GM21786 (cell line): ENCODE measurements around the gene B4GALNT3.

Experiments
- ATAC-seq: cut with Tn5 transposase; IDR thresholded peaks from one replicate; pipeline ENCODE4 v1.9.1; 2021; ENCODE audit not compliant: unreplicated experiment

Gene B4GALNT3

GRCh38 chr12:590206-590750 lies 130.5 kb downstream of the B4GALNT3 start:
- no peak for ATAC-seq

DNA sequence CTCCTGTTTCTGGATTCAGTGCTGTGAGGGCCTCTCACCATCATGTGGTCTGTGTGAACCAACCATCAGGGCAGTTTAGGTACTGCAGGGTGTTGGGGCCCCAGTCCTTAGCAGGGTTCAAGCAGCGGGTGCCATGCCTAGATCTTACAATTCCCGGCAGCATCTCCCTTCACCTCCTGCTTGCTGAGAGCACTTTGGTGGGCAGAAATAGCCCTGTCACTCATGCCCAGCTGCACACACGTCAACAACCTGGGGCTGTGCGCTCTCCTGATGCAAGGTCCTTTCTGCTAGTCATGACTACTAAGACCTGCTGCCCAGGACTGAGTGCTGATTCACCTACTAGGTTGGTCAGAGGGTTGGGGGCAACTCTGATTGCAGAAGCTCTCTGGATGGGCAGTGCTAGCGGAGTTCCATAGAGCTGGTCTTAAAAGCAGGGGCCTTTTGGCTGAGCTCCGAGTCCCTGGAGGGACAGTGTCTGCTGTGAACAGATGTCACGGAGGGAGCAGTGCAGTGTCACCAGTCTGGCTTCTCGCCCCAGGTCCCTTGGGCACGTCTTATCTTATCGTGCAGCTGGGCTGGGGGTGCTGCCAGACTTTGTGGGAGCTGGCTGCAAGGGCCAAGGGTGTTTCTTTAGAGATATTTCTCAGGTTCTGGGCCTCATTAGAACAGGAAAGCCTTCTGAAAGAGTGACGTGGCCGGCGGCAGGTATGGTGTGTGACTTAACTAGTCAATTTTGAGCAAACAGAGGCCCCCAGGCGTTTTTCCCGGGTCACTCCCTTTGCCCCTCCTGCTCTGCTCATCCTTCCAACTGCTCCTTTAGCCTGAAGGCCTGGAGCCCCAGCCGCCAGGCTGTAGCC lies 131.7 kb downstream of the B4GALNT3 start:
- no peak for ATAC-seq

- no peak for ATAC-seq
These were observed 132.3 kb downstream of the B4GALNT3 start for GRCh38 chr12:592024-592505.

DNA sequence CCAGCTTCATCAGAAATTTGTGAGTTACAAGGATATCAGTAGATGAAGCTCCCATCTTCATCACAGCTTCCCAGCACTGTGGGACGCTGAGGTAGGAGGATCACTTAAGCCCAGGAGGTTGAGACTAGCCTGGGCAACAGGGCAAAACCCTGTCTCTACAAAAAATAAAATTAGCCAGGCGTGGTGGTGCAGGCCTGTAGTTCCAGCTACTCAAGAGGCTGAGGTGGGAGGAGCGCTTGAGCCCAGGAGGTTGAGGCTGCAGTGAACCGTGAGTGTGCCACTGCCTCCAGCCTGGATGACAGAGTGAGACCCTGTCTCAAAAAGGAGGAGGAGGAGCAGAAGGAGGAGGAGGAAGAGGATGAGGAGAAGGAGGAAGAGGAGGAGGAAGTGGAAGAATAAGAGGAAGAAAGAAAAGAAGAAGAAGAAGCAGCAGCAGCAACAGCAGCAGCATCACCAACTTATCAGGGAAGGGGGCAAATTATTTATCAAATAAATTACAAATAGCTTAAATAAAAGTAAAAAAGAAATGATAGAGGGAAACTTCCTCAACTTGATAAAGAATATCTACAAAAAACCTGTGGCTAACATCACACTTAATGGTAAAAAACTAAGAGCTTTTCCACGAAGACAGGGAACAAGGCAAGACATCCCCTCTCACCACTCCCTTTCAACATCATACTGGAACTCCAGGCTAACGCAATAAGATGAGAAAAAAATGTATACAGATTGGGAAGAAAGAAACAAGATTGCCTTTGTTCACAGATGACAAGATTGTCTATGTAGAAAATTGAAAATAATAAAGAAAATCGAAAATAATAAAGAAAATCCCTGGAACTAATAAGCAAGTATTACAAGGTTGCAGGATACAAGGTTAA lies 133.9 kb downstream of the B4GALNT3 start:
- ATAC-seq, result no peak

- ATAC-seq, result no peak
These were observed 138.3 kb downstream of the B4GALNT3 start for GRCh38 chr12:597926-598568.

DNA sequence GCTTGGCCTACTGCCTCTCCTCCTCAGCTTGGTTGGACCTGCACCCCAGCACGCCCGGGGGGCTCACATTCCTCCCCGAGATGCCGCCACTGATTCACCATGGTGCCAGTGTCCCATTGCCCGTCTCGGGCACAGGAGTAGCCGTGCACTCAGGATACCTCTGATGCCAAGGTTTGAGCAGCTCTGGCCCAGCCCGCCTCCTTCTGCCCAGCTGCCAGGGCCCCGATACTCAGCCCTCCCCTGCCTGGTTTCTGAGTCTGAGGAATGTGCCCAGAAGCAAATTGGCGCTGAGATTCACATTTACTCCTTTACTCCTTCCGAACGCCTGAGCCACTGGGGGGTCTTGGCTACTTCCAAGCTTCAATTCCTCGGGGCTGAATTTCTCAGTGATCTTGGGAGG lies 140.0 kb downstream of the B4GALNT3 start:
- ATAC-seq, result no peak

GRCh38 chr12:601976-602699 lies 142.4 kb downstream of the B4GALNT3 start:
- ATAC-seq, result no peak

- ATAC-seq, result no peak
These were observed 142.9 kb downstream of the B4GALNT3 start for GRCh38 chr12:602700-603068.

DNA sequence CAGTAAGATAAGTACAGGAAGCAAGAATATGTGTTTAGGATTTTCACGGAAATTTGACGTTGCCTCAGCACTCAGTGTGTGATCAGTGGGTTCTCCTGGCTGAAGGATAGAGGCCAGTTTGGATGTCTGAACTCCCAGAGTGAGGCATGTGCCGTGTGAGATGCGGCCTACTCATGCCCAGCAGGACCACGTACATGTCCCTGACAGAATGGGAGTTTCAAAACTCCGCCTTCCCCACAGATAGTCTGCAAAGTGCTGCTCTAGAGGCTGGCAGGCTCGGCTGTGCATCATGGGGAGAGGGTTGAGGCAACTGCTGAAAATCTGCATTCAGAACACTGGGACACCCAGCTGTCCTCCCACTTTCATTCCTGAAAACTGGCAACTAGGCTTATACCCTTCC lies 145.2 kb downstream of the B4GALNT3 start:
- ATAC-seq, result no peak

- no peak for ATAC-seq
These were observed 147.8 kb downstream of the B4GALNT3 start for GRCh38 chr12:607541-608001.

- ATAC-seq, result no peak
These were observed 148.7 kb downstream of the B4GALNT3 start for GRCh38 chr12:608413-608812.

DNA sequence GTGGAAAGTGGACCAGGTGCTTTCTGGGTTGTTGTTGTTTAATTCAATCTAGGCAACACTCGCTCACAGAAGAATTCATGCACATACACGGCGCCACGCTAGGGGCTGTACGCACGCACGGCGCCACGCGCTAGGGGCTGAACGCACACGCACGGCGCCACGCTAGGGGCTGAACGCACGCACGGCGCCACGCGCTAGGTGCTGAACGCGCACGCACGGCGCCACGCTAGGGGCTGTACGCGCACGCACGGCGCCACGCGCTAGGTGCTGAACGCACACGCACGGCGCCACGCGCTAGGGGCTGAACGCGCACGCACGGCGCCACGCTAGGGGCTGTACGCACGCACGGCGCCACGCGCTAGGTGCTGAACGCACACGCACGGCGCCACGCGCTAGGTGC lies 149.2 kb downstream of the B4GALNT3 start:
- no peak for ATAC-seq

- ATAC-seq, result no peak
These were observed 152.0 kb downstream of the B4GALNT3 start for GRCh38 chr12:611721-612120.

DNA sequence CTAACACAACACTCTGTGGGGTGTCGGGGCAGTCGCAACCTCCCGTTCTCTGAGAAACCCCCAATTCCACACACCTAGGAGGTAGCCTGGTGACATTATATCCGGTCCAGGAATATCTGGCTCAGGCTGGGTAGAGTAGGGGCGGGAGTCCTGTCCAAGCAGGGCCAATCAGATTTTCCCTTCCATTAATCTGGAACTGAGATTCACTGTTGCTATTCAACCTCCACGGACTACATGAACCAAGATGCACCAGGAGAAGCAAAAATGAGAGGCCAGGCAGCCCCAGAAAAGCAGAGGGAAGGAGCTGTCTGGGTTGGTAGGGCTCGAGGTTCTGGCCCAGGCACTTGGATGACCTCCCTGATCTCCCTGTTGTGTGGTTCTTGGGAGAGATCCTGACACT lies 152.6 kb downstream of the B4GALNT3 start:
- ATAC-seq, result no peak

GRCh38 chr12:612886-613285 lies 153.1 kb downstream of the B4GALNT3 start:
- ATAC-seq, result no peak
